Spinal cord (tissue), 10 donors: ENCODE results near the gene COL12A1. TPM values are rescaled to one million over a fixed set of nuclear protein-coding genes. Genes with fewer than 3 reads are reported as not detected.
A peak's percentile ranks its signal among the peaks of the same experiment; 100 is the strongest.

Source experiments
- DNase-seq, 6 donors: peaks; one replicate each; pipeline versions ENCODE4 v3.0.0 to v3.0.0-alpha.2; 2013 to 2015; ENCODE audit warnings: low spot score in 6 of 6, low read depth in 4 of 6
- H3K27ac ChIP-seq: one replicate; pipeline ENCODE4 v1.5.1; 2013; ENCODE audit warnings: low read depth, low read length, control low read depth
- H3K27me3 ChIP-seq: one replicate; pipeline ENCODE4 v1.6.1; 2013; ENCODE audit warnings: low read length; ENCODE audit not compliant: control insufficient read depth, insufficient read depth
- H3K36me3 ChIP-seq: one replicate; pipeline ENCODE4 v1.6.1; 2013; ENCODE audit warnings: low read length; ENCODE audit not compliant: control insufficient read depth, insufficient read depth
- H3K4me1 ChIP-seq: one replicate; pipeline ENCODE4 v1.6.1; 2013; ENCODE audit warnings: low read length; ENCODE audit not compliant: control insufficient read depth, insufficient read depth
- H3K4me3 ChIP-seq: one replicate; pipeline ENCODE4 v1.5.1; 2013; ENCODE audit warnings: low read depth, low read length, control low read depth
- H3K9me3 ChIP-seq: one replicate; pipeline ENCODE4 v1.6.1; 2013; ENCODE audit warnings: low read length; ENCODE audit not compliant: control insufficient read depth, insufficient read depth
- WGBS: methylation state at CpG from one replicate; pipeline ENCODE4 v1.1.5; 2013; ENCODE audit warnings: missing lambda C conversion rate; ENCODE audit not compliant: insufficient coverage; 5-methylcytosine and 5-hydroxymethylcytosine counted together
- polyA plus RNA-seq, 2 donors: library from polyadenylated mRNA; unstranded; fragments of 120-200 nt; gene quantifications; one replicate each; pipeline ENCODE4 v1.2.1, GENCODE V29; 2013; ENCODE audit not compliant: insufficient read length in 2 of 2
- total RNA-seq, 2 donors: library from RNA; depleted of rRNA in 1 of 2; stranded (reverse); fragments of 120-200 nt in 1 of 2; fragments of >200 nt in 1 of 2; gene quantifications; one replicate each; pipeline versions ENCODE4 v1.2.3 to v1.2.4, GENCODE V29; 2013 to 2014
- donor health status: healthy.

Gene COL12A1
- total and polyA plus RNA-seq, 4 donors, result 28.8 to 254 (median 87.7) TPM

DNA sequence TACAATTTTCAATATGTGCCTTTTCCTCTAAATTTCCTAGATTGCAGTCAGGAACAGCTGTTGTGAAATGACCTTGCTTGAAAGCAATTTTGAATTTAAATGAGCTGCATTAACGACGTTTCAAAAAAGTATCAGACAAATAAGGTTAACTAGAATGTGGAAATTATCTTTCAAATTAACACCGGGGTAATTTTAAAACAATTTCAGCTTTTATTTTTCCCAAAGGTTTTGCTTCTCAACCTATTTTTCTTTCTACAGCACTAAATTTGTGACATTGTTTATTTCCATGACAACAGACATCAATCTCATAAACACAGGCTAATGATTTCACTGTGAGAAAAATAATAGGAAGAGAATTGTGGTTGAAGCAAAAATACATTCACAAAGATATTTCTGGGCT lies 38.5 kb downstream of the COL12A1 start:
- H3K36me3 ChIP-seq, result no peaks in the 10 kb centered on the region
- H3K27me3 ChIP-seq, result no peaks in the 10 kb centered on the region
- H3K4me1 ChIP-seq, result no peaks in the 10 kb centered on the region
- H3K9me3 ChIP-seq, result no peaks in the 10 kb centered on the region
- H3K27ac ChIP-seq, result no peak overlapping the region
- no CpG with 5 or more reads among the region's 3 CpGs for WGBS
- no peak overlapping the region for H3K4me3 ChIP-seq
- peak in 2 of 6 donors; percentile 25 to 80 for DNase-seq

DNA sequence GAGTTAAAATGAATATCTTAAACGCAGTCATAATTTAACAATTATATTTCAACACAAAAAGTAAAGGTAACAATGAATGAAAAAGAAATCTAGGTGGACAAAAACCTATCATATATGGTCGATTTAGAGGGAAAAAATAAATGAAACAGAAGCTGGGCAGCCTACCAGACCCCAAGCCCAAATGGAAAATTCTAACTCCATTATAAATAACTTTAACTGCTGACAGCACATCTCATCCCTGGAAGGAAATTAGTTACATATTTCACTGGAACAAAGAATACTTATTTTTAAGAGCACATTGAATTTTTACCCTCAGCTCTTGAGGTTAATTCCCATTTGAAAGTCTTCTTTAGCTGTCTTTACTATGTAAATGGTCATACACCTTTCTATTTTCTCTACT lies 39.1 kb downstream of the COL12A1 start:
- no CpG with 5 or more reads among the region's 2 CpGs for WGBS
- H3K27me3 ChIP-seq, result no peaks in the 10 kb centered on the region

GRCh38 chr6:75166236-75166635 lies 39.6 kb downstream of the COL12A1 start:
- Histone ChIP-seq H3K27me3 (no peaks in the 10 kb centered on the region), H3K27ac (no peak overlapping the region), H3K4me3 (no peak overlapping the region), H3K36me3 (no peaks in the 10 kb centered on the region), H3K4me1 (no peaks in the 10 kb centered on the region), H3K9me3 (no peaks in the 10 kb centered on the region)
- no peak for DNase-seq
- 64% methylated on average over 2 of the region's 2 CpGs for WGBS

More for the DNA sequence above, 39.1 kb downstream of the COL12A1 start:
- H3K36me3 ChIP-seq, result no peaks in the 10 kb centered on the region
- DNase-seq, result no peak
- no peak overlapping the region for H3K4me3 ChIP-seq
- no peaks in the 10 kb centered on the region for H3K4me1 ChIP-seq
- no peaks in the 10 kb centered on the region for H3K9me3 ChIP-seq
- H3K27ac ChIP-seq, result no peak overlapping the region

GRCh38 chr6:75158176-75158575 lies 47.7 kb downstream of the COL12A1 start:
- Histone ChIP-seq H3K4me3 (no peak overlapping the region), H3K4me1 (peaks cover 2% of the 10 kb centered on the region)

GRCh38 chr6:75157336-75157735 lies 48.5 kb downstream of the COL12A1 start:
- no peak for DNase-seq
- WGBS, result no CpG with 5 or more reads among the region's 2 CpGs
- Histone ChIP-seq H3K27ac (no peak overlapping the region), H3K9me3 (no peaks in the 10 kb centered on the region), H3K4me1 (peaks cover 2% of the 10 kb centered on the region), H3K36me3 (no peaks in the 10 kb centered on the region), H3K27me3 (no peaks in the 10 kb centered on the region), H3K4me3 (no peak overlapping the region)

More at GRCh38 chr6:75158176-75158575, 47.7 kb downstream of the COL12A1 start:
- no peaks in the 10 kb centered on the region for H3K36me3 ChIP-seq
- no peak for DNase-seq
- no peaks in the 10 kb centered on the region for H3K27me3 ChIP-seq
- no peak overlapping the region for H3K27ac ChIP-seq
- H3K9me3 ChIP-seq, result no peaks in the 10 kb centered on the region

GRCh38 chr6:75156186-75156878 lies 49.5 kb downstream of the COL12A1 start:
- H3K4me1 ChIP-seq, result peaks cover 2% of the 10 kb centered on the region
- H3K27me3 ChIP-seq, result no peaks in the 10 kb centered on the region
- H3K4me3 ChIP-seq, result no peak overlapping the region
- no peak for DNase-seq
- H3K36me3 ChIP-seq, result no peaks in the 10 kb centered on the region
- no peaks in the 10 kb centered on the region for H3K9me3 ChIP-seq
- no peak overlapping the region for H3K27ac ChIP-seq
- no CpG with 5 or more reads among the region's 8 CpGs for WGBS

GRCh38 chr6:75155631-75156030 lies 50.2 kb downstream of the COL12A1 start:
- H3K9me3 ChIP-seq, result no peaks in the 10 kb centered on the region
- no peak for DNase-seq
- no peaks in the 10 kb centered on the region for H3K27me3 ChIP-seq
- no peaks in the 10 kb centered on the region for H3K36me3 ChIP-seq
- peaks cover 2% of the 10 kb centered on the region for H3K4me1 ChIP-seq
- H3K27ac ChIP-seq, result no peak overlapping the region
- H3K4me3 ChIP-seq, result no peak overlapping the region
- whole genome bisulfite sequencing, result 67% methylated on average over 1 of the region's 5 CpGs

- Histone ChIP-seq H3K9me3 (no peaks in the 10 kb centered on the region), H3K4me3 (no peak overlapping the region), H3K4me1 (peaks cover 2% of the 10 kb centered on the region), H3K36me3 (no peaks in the 10 kb centered on the region), H3K27me3 (no peaks in the 10 kb centered on the region), H3K27ac (peak overlapping the region; percentile 25)
- WGBS, result no CpG with 5 or more reads among the region's 1 CpG
- peak in 1 of 6 donors; percentile 28 for DNase-seq
Measured at GRCh38 chr6:75154973-75155372, 50.9 kb downstream of the COL12A1 start.

DNA sequence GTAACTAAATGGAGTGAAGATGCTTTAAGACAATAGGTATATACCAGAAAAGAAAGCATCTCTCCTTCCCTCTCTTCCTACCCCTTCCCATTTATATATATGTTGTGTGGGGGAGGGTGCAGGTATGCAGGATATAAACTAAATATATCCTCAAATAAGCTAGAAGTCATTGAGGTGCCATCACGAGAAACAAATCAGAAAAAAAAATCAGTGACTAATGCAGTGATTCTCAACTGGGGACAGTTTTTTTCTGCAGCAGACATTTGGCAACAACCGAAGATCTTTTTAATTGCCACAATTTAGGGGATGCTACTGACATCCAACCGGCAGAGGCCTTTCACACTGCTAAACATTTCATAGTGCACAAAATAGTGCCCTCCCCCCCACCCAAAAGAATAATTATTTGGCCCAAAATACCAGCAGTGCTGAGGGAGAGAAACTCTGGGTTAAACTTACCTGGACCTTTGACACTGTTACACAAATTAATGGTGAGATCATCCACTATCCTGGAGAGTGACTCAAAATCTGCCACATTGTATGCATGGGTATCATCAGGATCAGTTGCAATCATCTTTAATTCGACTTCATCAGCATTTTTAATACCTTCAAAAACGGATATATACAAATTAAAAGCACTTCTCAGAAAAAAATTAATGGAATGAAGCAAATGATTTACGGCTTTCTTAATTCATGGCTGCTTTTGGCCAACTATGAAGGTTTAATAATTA lies 55.0 kb downstream of the COL12A1 start:
- Histone ChIP-seq H3K27ac (no peak overlapping the region), H3K4me1 (peaks cover 2% of the 10 kb centered on the region), H3K4me3 (no peak overlapping the region), H3K27me3 (no peaks in the 10 kb centered on the region), H3K9me3 (no peaks in the 10 kb centered on the region), H3K36me3 (no peaks in the 10 kb centered on the region)
- no peak for DNase-seq
- 60% methylated on average over 1 of the region's 6 CpGs for WGBS

DNA sequence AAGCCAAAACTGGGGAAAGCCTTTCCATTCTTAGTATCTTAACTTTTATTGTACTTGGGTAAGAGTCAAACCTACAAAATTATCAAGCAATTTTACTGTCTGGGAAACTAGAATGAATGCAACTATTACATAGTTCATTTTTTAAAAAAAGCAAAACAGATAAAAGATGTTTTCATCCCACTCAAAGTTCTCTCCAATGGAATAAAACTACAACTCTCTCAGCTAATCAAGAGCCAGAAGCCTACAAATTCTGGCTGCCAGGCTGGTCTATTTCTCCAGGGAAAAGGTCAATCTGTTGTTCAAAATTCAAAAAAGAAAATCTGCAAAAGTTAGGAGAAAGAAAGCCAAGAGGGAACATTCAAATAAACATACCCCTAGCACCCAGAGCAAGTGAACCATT lies 56.2 kb downstream of the COL12A1 start:
- Histone ChIP-seq H3K27me3 (no peaks in the 10 kb centered on the region), H3K36me3 (no peaks in the 10 kb centered on the region), H3K27ac (no peak overlapping the region), H3K4me3 (no peak overlapping the region), H3K9me3 (no peaks in the 10 kb centered on the region), H3K4me1 (no peaks in the 10 kb centered on the region)
- DNase-seq, result no peak
